HL-60 (cell line): Measurements from ENCODE around the gene TMEM72.

Experiments used
- CTCF ChIP-seq: IDR thresholded peaks from one replicate; pipeline ENCODE4 v1.5.1; 2011; ENCODE audit warnings: low read length, control low read depth, inconsistent platforms; ENCODE audit not compliant: insufficient read depth
- GABPA ChIP-seq: IDR thresholded peaks from 2 replicates; pipeline ENCODE4 v1.6.1; 2012; ENCODE audit warnings: low read depth
- POLR2AphosphoS5 ChIP-seq: IDR thresholded peaks from 2 replicates; pipeline ENCODE4 v1.6.1; 2012; ENCODE audit warnings: low read depth
- REST ChIP-seq: IDR thresholded peaks from 2 replicates; pipeline ENCODE4 v1.6.1; 2012; ENCODE audit warnings: low read depth; ENCODE audit not compliant: insufficient replicate concordance
- SPI1 ChIP-seq: IDR thresholded peaks from 2 replicates; pipeline ENCODE4 v1.6.1; 2012; ENCODE audit warnings: low read depth, mild to moderate bottlenecking, borderline replicate concordance

GRCh38 chr10:44949127-44949802, 38.1 kb downstream of the TMEM72 start:
- TF ChIP-seq POLR2AphosphoS5, result no peak
- no peak for TF ChIP-seq CTCF
- no peak for TF ChIP-seq SPI1
- no peak for TF ChIP-seq REST
- no peak for TF ChIP-seq GABPA
